AML-193 (cell line): ENCODE results near the gene AVPI1.
A peak's percentile ranks its signal among the peaks of the same experiment; 100 is the strongest.
"Not testable (repeated sequence)": the region's sequence is repeated elsewhere in the genome, so short reads cannot be mapped to it uniquely, and the experiment has no call there.

Source experiments
- DNase-seq, 2 experiments: peaks; one replicate each; lab custom pipeline; 2025; lab: John Stamatoyannopoulos, UW

Gene AVPI1

DNA sequence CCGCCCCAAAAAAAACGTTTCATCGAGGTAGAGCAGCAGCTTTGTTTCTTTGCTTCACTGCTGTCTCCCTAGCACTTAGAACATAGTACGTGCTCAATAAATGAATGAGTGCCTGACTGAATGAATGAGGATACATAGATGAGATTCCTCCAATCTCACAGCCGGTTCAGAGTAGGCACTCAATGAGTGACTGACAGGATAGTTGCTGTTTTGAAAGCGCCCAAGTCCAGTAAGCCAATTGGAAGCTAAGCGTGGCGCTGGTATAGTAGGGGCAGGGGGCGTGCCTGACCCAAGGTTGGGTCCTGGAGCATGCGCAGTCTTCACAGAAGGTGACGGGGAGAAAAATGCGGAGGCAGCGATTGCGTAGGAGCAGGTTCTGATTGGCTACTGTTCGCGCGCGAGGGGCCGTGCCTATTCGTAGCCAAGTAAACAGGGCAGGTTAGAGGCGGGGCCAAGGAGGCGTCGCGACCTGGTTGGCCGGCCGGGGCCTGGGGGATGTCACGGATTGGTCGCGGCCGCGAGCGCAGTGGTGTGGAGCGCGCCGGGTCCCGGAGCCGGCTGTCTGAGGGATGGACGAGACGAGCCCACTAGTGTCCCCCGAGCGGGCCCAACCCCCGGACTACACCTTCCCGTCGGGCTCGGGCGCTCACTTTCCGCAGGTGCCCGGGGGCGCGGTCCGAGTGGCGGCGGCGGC is 46.7 kb downstream of the AVPI1 start, which contains the start of gene PI4K2A:
TSS of gene PI4K2A (plus strand) at position 498 of the 694 bp plus-strand sequence. CDS start at position 570, 72 bp downstream.
- peak; percentile 95 to 97 for DNase-seq

DNA sequence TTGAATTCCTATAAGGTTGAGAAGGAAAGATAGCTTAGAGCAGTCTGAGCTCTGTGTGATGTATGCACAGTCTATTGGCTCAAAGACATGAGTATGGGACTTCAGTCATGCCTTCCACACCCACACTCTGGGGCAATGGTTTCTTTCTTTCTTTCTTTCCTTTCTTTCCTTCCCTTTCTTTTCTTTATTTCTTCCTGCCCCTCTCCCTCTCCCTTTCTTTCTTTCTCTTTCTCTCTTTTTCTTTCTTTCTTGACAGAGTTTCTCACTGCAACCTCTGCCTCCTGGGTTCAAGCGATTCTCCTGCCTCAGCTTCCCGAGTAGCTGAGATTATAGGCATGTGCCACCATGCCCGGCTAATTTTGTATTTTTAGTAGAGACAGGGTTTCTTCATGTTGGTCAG is 48.0 kb downstream of the AVPI1 start:
- not testable (repeated sequence) for DNase-seq

DNA sequence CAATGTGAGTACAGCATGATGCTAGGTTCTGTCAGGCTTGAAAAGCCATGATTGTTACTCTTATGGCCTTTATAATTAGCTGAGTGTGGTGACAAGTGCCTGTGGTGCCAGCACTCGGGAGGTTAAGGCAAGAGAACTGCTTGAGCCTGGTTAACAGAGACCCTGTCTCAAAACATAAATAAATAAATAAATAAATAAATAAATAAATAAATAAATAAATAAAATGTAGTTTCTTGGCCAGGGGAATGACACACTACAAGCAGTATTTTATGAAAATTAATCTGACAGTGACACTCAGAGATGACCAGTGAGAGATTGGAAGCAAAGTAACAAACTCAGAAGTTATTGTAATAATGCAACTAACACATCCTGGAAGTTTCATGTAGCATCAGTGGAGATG is 51.5 kb downstream of the AVPI1 start:
- no peak for DNase-seq

DNA sequence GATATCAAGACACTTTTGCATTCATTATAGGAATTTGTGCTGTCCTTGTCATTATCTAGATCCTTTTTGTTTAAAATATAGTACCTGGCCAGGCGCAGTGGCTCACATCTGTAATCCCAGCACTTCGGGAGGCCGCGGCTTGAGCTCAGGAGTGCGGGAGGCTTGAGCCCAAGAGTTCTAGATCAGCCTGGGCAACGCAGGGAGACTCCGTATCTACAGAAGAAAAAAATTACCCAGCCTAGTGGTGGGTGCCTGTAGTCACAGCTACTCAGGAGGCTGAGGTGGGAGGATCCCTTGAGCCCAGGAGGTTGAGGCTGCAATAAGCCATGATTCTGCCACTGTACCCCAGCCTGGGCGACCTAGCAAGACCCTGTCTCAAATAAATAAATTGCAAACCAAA is 53.1 kb downstream of the AVPI1 start:
- DNase-seq: no peak

DNA sequence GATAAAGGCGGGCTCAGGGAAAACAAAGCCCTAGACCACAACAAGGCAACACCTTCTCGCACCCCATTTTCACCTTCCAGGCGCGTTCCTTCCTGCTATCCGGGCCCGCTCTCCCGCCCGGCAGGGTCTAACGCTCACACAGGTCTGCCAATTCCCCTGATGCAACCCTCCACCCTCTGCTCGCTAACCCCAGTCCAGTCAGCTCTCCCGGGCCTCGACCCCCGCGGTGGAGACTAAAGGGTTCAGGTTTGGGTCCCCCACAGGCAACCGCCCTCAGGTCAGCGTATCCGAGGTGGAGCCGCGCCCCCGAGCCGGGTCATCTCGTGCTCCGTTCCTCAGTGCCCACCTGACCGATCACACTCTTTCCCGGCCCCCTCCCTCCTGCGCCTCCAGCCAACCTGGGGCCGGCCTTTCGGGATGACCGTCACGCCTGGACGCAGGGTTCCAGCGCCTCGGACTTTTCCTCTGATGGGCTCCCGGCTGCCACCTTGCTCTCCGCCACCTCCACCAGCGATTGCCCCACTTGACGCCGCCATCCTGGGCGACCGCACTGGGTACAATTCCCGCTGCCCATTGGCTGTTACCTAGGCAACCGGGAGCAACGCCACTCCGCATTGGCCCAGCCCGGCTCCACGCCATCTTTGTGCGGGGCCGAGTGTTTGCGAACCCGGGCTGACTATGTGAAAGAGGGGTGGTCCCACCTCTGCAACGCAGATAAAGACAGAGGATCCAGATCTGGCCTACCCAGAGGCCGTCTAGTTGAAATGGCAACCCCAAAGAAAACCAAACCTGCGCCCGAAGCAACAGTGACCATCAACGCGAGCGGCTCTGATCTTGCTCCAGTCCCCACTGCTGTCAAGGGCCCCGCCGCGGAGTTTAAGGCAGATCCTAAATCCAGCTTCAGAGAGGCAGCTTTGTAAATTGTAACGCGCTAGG is 53.8 kb downstream of the AVPI1 start, which contains the start of gene MORN4:
TSS of gene MORN4 (minus strand) at position 552 of the 936 bp plus-strand sequence. CDS start 13,847 bp downstream, outside the sequence.
- peak; percentile 52 for DNase-seq

DNA sequence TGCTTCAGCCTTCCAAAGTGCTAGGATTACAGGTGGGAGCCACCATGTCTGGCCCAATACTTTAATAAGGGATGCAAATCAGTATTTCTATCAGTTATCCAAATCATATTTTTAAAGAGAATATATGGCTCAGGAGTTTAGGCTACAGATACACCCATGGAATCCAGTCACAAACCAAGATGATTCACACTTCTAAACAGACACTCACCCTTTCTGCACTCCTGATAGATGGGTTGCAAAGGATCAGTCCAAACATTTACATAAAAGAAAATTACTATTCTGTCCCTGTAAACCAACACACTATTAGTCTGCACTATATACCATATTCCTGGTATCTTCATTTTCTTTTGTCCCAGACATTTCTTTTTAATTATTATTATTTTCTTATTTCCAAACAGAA is 55.9 kb downstream of the AVPI1 start:
- no peak for DNase-seq

DNA sequence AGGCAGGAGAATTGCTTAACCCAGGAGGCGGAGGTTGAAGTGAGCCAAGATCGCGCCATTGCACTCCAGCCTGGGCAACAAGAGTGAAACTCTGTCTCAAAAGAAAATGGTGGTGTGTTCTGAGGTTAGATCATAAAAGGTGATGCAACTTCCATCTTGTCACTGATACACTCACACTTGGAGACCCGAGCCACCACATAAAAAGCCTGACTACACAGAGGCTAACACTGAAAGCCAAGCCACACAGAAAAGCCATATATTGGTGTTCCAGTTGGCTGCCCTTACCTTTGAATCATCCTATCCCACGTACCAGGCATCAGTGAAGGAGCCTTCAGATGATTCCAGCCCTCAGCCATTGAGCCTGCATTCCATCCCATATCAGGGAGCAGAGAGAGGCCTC is 57.8 kb downstream of the AVPI1 start:
- DNase-seq: no peak

DNA sequence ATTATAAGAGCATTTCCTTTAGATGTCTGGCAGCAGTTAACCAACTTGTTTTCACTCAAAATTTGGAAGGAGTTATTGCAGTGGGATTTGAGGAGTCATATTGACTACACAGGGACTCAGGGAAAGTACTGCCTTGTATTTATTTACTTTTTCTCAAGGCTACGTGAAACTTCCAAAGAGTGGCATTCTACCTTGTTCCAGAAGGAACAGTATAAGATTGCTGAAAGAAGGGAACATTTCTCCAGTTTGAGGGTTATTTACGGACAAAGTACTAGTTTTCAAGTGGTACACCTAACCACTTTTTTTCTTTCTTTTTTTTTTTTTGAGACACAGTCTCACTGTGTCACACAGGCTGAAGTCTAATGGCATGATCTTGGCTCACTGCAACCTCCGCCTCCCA is 58.8 kb downstream of the AVPI1 start:
- no peak for DNase-seq

DNA sequence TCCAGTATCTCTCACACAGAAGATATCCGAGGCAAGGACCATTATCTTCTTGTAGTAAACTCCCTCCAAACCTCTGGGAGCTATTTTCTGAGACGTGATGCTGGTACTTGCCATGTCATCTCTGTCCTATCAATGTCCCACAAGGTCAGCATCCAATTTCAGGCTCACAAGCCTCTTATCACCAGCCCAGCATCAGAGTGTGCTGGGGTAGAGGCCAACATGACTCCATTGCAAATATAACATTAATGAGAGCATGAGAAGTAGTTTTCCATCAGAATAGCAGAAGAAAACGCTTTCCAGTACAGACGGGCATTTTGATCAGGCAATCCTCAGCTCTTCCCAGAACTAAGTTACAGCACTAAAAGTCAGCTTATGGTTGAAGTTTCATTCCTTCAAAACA is 59.3 kb downstream of the AVPI1 start:
- no peak for DNase-seq
